ENCODE data around the gene RAET1G.

DNA sequence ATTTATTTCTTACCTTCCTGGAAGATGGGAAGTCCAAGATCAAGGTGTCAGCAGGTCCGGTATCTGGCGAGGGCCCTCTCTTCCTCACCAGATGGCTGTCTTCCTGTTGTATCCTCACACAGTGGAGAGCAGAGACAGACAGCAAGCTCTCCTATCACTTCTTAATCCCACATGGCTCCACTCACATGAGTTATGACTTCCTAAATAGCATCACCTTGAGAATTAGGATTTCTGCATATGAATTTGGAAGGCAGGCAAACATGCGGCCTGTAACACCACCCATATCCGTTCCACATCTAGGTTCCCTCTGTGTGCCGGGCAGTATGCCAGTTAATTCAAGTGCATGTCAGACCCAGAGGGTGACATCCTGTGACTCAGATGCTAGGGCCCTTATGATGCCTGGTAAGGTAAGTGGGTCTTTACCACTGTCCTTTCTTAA, 27.1 kb downstream of the RAET1G start:
- TF ChIP-seq, protein P1, sequence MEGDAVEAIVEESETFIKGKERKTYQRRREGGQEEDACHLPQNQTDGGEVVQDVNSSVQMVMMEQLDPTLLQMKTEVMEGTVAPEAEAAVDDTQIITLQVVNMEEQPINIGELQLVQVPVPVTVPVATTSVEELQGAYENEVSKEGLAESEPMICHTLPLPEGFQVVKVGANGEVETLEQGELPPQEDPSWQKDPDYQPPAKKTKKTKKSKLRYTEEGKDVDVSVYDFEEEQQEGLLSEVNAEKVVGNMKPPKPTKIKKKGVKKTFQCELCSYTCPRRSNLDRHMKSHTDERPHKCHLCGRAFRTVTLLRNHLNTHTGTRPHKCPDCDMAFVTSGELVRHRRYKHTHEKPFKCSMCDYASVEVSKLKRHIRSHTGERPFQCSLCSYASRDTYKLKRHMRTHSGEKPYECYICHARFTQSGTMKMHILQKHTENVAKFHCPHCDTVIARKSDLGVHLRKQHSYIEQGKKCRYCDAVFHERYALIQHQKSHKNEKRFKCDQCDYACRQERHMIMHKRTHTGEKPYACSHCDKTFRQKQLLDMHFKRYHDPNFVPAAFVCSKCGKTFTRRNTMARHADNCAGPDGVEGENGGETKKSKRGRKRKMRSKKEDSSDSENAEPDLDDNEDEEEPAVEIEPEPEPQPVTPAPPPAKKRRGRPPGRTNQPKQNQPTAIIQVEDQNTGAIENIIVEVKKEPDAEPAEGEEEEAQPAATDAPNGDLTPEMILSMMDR (conservative IDR thresholded peaks at IDR 0.05; ENCODE audit: low read depth, low read length) = no peak
- TF ChIP-seq EZH2 (IDR thresholded peaks at IDR 0.05; ENCODE audit: low read length, unreplicated experiment) = no peak

Data from PC-3 (cell line).